K562 (cell line): Measurements from ENCODE around the gene TNFAIP3. TPM values are rescaled to one million over a fixed set of nuclear protein-coding genes. Genes with fewer than 3 reads are reported as not detected.

Source experiments
- FOSL1 ChIP-seq: fragments of 200-800 bp; sonication (Bioruptor generic); conservative IDR thresholded peaks from 2 replicates; pipeline ENCODE4 v1.6.1; 2016; ENCODE audit warnings: missing genetic modification characterization, missing compliant biosample characterization
- SMARCC2 ChIP-seq: fragments of 450-650 bp; IDR thresholded peaks from 2 replicates; pipeline ENCODE4 v1.6.1; 2017; ENCODE audit warnings: antibody characterized with exemption, moderate library complexity, mild to moderate bottlenecking, low read depth
- polyA plus RNA-seq, 8 experiments: library from polyadenylated mRNA; depleted of rRNA in 4 of 8; stranded (reverse) in 5 of 8; unstranded in 3 of 8; fragments of >200 nt; fragmentation: Nextera tagmentation in 2 of 8; fragmentation: Illumina TruSeq in 1 of 8; extraction: Ambion mirVana in 2 of 8; extraction: Trizol in 1 of 8; gene quantifications; 2 replicates each; pipeline versions ENCODE4 v1.2.1 to v1.2.3, GENCODE V29; 2011 to 2014; ENCODE audit warnings: inconsistent platforms in 1 of 8, missing spikeins in 1 of 8
- total RNA-seq, 7 experiments: library from RNA; depleted of rRNA in 6 of 7; stranded (reverse); fragments of >200 nt in 6 of 7; fragmentation: Illumina TruSeq in 2 of 7; extraction: Trizol in 2 of 7; gene quantifications; 2 replicates each; pipeline versions ENCODE4 v1.2.1 to v1.2.3, GENCODE V29; 2011 to 2021; ENCODE audit warnings: low replicate concordance in 1 of 7
- TF ChIP-seq, protein P1 (sequence below): fragments of 450-650 bp; IDR thresholded peaks from 2 replicates; pipeline ENCODE4 v1.6.1; 2016
- TF ChIP-seq, protein P2 (sequence below), 2 experiments: fragments of 450-650 bp; formaldehyde crosslinking in 1 of 2; IDR thresholded peaks; 2 replicates each; pipeline versions ENCODE4 v1.4.0 to v1.6.1; 2014 to 2020; ENCODE audit warnings: mild to moderate bottlenecking in 2 of 2, borderline replicate concordance in 1 of 2, low read depth in 1 of 2
- TF ChIP-seq, protein P3 (sequence below): fragments of 450-650 bp; IDR thresholded peaks from 2 replicates; pipeline ENCODE4 v1.6.1; 2016; ENCODE audit warnings: mild to moderate bottlenecking, moderate library complexity

TNFAIP3 gene
- total and polyA plus RNA-seq, 9 of the 15 experiments (the other 6 are each of a cell fraction or from before 2014, with no cell fraction given): 0.79 to 17.0 (median 6.4) TPM

DNA sequence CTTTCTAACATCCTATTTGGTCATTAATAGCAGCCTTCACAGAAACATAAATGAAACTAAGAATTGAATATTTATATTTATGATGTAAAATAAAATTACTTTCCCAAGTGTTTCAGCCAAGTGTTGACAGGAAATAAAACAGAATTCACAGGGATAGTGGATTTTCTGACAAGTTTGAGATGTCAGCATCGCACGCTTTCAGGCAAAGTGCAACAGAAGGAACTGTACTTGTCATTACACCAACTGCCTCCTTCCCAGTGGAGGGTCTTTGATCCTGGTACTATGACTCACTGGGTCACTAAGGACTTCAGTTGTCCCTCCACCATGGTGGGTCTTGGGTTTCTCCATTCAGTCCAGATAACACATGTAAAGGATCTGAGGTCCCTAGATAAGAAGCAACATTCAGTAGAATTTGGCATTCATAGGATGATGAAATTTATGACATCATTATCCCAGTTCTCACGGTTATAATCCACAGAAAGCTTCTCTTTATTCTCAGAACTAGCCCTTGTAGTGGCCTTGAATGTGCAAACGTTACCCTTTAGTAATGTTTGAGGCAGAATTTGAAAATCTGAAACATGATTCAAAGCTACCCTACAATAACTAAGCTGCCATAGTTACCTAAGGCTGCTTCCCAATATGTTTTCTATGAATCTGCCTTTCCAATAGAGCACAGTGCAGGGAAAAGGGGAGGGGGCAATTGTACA lies 3.8 kb upstream of the TNFAIP3 start (continued):
- TF ChIP-seq, protein P1, sequence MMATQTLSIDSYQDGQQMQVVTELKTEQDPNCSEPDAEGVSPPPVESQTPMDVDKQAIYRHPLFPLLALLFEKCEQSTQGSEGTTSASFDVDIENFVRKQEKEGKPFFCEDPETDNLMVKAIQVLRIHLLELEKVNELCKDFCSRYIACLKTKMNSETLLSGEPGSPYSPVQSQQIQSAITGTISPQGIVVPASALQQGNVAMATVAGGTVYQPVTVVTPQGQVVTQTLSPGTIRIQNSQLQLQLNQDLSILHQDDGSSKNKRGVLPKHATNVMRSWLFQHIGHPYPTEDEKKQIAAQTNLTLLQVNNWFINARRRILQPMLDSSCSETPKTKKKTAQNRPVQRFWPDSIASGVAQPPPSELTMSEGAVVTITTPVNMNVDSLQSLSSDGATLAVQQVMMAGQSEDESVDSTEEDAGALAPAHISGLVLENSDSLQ: peak; percentile 73
- TF ChIP-seq, protein P2, sequence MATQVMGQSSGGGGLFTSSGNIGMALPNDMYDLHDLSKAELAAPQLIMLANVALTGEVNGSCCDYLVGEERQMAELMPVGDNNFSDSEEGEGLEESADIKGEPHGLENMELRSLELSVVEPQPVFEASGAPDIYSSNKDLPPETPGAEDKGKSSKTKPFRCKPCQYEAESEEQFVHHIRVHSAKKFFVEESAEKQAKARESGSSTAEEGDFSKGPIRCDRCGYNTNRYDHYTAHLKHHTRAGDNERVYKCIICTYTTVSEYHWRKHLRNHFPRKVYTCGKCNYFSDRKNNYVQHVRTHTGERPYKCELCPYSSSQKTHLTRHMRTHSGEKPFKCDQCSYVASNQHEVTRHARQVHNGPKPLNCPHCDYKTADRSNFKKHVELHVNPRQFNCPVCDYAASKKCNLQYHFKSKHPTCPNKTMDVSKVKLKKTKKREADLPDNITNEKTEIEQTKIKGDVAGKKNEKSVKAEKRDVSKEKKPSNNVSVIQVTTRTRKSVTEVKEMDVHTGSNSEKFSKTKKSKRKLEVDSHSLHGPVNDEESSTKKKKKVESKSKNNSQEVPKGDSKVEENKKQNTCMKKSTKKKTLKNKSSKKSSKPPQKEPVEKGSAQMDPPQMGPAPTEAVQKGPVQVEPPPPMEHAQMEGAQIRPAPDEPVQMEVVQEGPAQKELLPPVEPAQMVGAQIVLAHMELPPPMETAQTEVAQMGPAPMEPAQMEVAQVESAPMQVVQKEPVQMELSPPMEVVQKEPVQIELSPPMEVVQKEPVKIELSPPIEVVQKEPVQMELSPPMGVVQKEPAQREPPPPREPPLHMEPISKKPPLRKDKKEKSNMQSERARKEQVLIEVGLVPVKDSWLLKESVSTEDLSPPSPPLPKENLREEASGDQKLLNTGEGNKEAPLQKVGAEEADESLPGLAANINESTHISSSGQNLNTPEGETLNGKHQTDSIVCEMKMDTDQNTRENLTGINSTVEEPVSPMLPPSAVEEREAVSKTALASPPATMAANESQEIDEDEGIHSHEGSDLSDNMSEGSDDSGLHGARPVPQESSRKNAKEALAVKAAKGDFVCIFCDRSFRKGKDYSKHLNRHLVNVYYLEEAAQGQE (IDR thresholded peaks at IDR 0.05; ENCODE audit: borderline replicate concordance): peak; percentile 48; the same call in 1 of the 2 replicates
- TF ChIP-seq, protein P2 (CRISPR knock-in tag; IDR thresholded peaks at IDR 0.05; ENCODE audit: low read depth): no peak
- peak; percentile 99 for TF ChIP-seq FOSL1 (tag)
- peak; percentile 97 for TF ChIP-seq SMARCC2
- TF ChIP-seq, protein P3, sequence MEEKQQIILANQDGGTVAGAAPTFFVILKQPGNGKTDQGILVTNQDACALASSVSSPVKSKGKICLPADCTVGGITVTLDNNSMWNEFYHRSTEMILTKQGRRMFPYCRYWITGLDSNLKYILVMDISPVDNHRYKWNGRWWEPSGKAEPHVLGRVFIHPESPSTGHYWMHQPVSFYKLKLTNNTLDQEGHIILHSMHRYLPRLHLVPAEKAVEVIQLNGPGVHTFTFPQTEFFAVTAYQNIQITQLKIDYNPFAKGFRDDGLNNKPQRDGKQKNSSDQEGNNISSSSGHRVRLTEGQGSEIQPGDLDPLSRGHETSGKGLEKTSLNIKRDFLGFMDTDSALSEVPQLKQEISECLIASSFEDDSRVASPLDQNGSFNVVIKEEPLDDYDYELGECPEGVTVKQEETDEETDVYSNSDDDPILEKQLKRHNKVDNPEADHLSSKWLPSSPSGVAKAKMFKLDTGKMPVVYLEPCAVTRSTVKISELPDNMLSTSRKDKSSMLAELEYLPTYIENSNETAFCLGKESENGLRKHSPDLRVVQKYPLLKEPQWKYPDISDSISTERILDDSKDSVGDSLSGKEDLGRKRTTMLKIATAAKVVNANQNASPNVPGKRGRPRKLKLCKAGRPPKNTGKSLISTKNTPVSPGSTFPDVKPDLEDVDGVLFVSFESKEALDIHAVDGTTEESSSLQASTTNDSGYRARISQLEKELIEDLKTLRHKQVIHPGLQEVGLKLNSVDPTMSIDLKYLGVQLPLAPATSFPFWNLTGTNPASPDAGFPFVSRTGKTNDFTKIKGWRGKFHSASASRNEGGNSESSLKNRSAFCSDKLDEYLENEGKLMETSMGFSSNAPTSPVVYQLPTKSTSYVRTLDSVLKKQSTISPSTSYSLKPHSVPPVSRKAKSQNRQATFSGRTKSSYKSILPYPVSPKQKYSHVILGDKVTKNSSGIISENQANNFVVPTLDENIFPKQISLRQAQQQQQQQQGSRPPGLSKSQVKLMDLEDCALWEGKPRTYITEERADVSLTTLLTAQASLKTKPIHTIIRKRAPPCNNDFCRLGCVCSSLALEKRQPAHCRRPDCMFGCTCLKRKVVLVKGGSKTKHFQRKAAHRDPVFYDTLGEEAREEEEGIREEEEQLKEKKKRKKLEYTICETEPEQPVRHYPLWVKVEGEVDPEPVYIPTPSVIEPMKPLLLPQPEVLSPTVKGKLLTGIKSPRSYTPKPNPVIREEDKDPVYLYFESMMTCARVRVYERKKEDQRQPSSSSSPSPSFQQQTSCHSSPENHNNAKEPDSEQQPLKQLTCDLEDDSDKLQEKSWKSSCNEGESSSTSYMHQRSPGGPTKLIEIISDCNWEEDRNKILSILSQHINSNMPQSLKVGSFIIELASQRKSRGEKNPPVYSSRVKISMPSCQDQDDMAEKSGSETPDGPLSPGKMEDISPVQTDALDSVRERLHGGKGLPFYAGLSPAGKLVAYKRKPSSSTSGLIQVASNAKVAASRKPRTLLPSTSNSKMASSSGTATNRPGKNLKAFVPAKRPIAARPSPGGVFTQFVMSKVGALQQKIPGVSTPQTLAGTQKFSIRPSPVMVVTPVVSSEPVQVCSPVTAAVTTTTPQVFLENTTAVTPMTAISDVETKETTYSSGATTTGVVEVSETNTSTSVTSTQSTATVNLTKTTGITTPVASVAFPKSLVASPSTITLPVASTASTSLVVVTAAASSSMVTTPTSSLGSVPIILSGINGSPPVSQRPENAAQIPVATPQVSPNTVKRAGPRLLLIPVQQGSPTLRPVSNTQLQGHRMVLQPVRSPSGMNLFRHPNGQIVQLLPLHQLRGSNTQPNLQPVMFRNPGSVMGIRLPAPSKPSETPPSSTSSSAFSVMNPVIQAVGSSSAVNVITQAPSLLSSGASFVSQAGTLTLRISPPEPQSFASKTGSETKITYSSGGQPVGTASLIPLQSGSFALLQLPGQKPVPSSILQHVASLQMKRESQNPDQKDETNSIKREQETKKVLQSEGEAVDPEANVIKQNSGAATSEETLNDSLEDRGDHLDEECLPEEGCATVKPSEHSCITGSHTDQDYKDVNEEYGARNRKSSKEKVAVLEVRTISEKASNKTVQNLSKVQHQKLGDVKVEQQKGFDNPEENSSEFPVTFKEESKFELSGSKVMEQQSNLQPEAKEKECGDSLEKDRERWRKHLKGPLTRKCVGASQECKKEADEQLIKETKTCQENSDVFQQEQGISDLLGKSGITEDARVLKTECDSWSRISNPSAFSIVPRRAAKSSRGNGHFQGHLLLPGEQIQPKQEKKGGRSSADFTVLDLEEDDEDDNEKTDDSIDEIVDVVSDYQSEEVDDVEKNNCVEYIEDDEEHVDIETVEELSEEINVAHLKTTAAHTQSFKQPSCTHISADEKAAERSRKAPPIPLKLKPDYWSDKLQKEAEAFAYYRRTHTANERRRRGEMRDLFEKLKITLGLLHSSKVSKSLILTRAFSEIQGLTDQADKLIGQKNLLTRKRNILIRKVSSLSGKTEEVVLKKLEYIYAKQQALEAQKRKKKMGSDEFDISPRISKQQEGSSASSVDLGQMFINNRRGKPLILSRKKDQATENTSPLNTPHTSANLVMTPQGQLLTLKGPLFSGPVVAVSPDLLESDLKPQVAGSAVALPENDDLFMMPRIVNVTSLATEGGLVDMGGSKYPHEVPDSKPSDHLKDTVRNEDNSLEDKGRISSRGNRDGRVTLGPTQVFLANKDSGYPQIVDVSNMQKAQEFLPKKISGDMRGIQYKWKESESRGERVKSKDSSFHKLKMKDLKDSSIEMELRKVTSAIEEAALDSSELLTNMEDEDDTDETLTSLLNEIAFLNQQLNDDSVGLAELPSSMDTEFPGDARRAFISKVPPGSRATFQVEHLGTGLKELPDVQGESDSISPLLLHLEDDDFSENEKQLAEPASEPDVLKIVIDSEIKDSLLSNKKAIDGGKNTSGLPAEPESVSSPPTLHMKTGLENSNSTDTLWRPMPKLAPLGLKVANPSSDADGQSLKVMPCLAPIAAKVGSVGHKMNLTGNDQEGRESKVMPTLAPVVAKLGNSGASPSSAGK: peak; percentile 58
